Measurements from ENCODE around the gene GREM1.

The GREM1 gene

DNA sequence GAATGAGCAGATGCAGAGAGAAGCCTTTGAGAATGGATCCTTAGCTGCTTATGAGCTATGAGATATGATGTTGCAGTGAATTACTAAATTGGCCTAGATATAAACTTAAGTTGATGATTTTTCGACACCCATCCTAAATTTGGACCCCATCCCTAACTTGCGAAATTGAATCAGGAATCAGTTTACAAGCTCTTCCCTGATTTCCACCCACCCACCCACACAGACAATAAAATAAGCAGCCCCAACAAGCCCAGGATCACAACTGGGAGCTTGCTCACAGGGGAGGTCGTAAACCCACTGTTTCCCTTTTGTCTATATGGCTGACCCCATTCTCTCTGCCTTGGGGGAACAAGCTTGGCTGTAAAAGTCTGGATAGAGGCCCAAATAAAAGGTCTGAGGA is 57.3 kb downstream of the GREM1 start:
- Histone ChIP-seq H3K9me2 (replicated peaks; ENCODE audit: insufficient read depth, low read length) (no peaks in the 10 kb centered on the region), H3K9me3 (replicated peaks; ENCODE audit: insufficient read depth, low read length) (no peaks in the 10 kb centered on the region), H4K20me1 (ENCODE audit: insufficient read depth, low read length) (no peaks in the 10 kb centered on the region), H3K4me3 (ENCODE audit: low read length) (no peak overlapping the region), H3F3A (ENCODE audit: insufficient read depth, low read length) (no peaks in the 10 kb centered on the region), H3K27ac (ENCODE audit: low read length) (no peak overlapping the region), H2AFZ (ENCODE audit: low read length) (no peak overlapping the region), H3K4me1 (ENCODE audit: low read length) (no peaks in the 10 kb centered on the region), H3K27me3 (replicated peaks; ENCODE audit: insufficient read depth, low read length) (no peaks in the 10 kb centered on the region), H3K4me2 (ENCODE audit: low read depth, low read length) (no peak overlapping the region), H3K79me2 (ENCODE audit: low read length) (no peaks in the 10 kb centered on the region), H3K36me3 (replicated peaks; ENCODE audit: insufficient read depth, low read length) (0 out of 2 replicates have a peak, but pooled peaks cover 3% of the 10 kb centered on the region), H3K9ac (ENCODE audit: low read length) (no peak overlapping the region)
- TF ChIP-seq EZH2 (optimal IDR thresholded peaks at IDR 0.05; ENCODE audit: low read depth, low read length) (no peak), EZH2phosphoT487 (IDR thresholded peaks at IDR 0.05; ENCODE audit: low read length) (no peak)
- TF ChIP-seq, protein P1, sequence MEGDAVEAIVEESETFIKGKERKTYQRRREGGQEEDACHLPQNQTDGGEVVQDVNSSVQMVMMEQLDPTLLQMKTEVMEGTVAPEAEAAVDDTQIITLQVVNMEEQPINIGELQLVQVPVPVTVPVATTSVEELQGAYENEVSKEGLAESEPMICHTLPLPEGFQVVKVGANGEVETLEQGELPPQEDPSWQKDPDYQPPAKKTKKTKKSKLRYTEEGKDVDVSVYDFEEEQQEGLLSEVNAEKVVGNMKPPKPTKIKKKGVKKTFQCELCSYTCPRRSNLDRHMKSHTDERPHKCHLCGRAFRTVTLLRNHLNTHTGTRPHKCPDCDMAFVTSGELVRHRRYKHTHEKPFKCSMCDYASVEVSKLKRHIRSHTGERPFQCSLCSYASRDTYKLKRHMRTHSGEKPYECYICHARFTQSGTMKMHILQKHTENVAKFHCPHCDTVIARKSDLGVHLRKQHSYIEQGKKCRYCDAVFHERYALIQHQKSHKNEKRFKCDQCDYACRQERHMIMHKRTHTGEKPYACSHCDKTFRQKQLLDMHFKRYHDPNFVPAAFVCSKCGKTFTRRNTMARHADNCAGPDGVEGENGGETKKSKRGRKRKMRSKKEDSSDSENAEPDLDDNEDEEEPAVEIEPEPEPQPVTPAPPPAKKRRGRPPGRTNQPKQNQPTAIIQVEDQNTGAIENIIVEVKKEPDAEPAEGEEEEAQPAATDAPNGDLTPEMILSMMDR (IDR thresholded peaks at IDR 0.05; ENCODE audit: low read length): no peak
- no peak for DNase-seq

DNA sequence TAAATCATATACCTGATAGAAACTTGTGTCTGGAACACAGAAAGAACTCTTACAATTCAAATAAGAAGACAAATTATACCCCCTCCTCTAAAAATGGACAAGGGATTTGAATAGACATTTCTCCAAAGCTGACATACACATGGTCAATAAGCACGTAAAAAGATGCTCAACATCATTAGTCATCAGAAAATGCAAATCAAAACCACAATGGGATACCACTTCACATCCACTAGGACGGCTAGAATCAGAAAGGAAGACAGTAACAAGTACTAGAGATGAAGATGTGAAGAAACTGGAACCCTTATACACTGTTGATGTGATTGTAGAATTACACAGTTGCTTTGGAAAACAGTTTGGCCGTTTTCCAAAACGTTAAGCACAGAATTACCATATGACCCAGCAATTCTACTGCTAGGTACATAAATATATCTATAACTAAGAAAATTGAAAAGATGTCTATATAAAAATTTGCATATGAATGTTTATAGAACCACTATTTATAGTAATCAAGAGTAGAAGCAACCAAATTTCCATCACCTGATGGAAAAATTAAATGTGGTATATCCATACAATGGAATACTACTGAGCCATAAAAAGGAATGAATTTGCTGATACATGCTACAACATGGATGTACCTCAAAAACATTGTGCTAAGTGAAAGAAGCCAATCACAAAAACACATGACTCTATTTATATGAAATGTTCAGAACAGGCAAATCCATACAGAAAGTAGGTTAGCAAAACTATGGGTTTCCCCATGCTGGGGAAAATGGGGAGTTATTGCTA is 60.8 kb downstream of the GREM1 start:
- H4K20me1 ChIP-seq (ENCODE audit: insufficient read depth, low read length): no peaks in the 10 kb centered on the region
- no peak overlapping the region for H3K9ac ChIP-seq (ENCODE audit: low read length)
- H3K4me1 ChIP-seq (ENCODE audit: low read length): no peaks in the 10 kb centered on the region
- no peaks in the 10 kb centered on the region for H3K9me3 ChIP-seq (replicated peaks; ENCODE audit: insufficient read depth, low read length)
- no peak overlapping the region for H3K4me2 ChIP-seq (ENCODE audit: low read depth, low read length)
- no peaks in the 10 kb centered on the region for H3K9me2 ChIP-seq (replicated peaks; ENCODE audit: insufficient read depth, low read length)
- H2AFZ ChIP-seq (ENCODE audit: low read length): no peak overlapping the region
- H3K27ac ChIP-seq (ENCODE audit: low read length): no peak overlapping the region
- TF ChIP-seq, protein P1 (IDR thresholded peaks at IDR 0.05; ENCODE audit: low read length): no peak
- TF ChIP-seq EZH2 (optimal IDR thresholded peaks at IDR 0.05; ENCODE audit: low read depth, low read length): no peak
- no peak for TF ChIP-seq EZH2phosphoT487 (IDR thresholded peaks at IDR 0.05; ENCODE audit: low read length)
- no peaks in the 10 kb centered on the region for H3F3A ChIP-seq (ENCODE audit: insufficient read depth, low read length)
- no peak overlapping the region for H3K4me3 ChIP-seq (ENCODE audit: low read length)
- 0 out of 2 replicates have a peak, but pooled peaks cover 2% of the 10 kb centered on the region for H3K36me3 ChIP-seq (replicated peaks; ENCODE audit: insufficient read depth, low read length)
- no peaks in the 10 kb centered on the region for H3K27me3 ChIP-seq (replicated peaks; ENCODE audit: insufficient read depth, low read length)
- H3K79me2 ChIP-seq (ENCODE audit: low read length): no peaks in the 10 kb centered on the region
- no peak for DNase-seq

GRCh38 chr15:32781781-32782180 is 64.0 kb downstream of the GREM1 start:
- Histone ChIP-seq H3K79me2 (ENCODE audit: low read length) (no peaks in the 10 kb centered on the region), H2AFZ (ENCODE audit: low read length) (no peak overlapping the region), H3K9ac (ENCODE audit: low read length) (no peak overlapping the region), H3K4me2 (ENCODE audit: low read depth, low read length) (no peak overlapping the region), H3K27ac (ENCODE audit: low read length) (no peak overlapping the region), H3K4me1 (ENCODE audit: low read length) (no peaks in the 10 kb centered on the region), H3K9me2 (replicated peaks; ENCODE audit: insufficient read depth, low read length) (no peaks in the 10 kb centered on the region), H3K9me3 (replicated peaks; ENCODE audit: insufficient read depth, low read length) (no peaks in the 10 kb centered on the region), H3K27me3 (replicated peaks; ENCODE audit: insufficient read depth, low read length) (no peaks in the 10 kb centered on the region), H3K36me3 (replicated peaks; ENCODE audit: insufficient read depth, low read length) (no peaks in the 10 kb centered on the region), H3F3A (ENCODE audit: insufficient read depth, low read length) (no peaks in the 10 kb centered on the region), H4K20me1 (ENCODE audit: insufficient read depth, low read length) (no peaks in the 10 kb centered on the region), H3K4me3 (ENCODE audit: low read length) (no peak overlapping the region)
- no peak for DNase-seq
- no peak for TF ChIP-seq EZH2 (optimal IDR thresholded peaks at IDR 0.05; ENCODE audit: low read depth, low read length)
- TF ChIP-seq, protein P1 (IDR thresholded peaks at IDR 0.05; ENCODE audit: low read length): no peak
- no peak for TF ChIP-seq EZH2phosphoT487 (IDR thresholded peaks at IDR 0.05; ENCODE audit: low read length)
